SK-N-SH (cell line): ENCODE data around the gene RITA1. TPM values are rescaled to one million over a fixed set of nuclear protein-coding genes. Genes with fewer than 3 reads are reported as not detected.

ENCODE experiments used
- CTCF ChIA-PET: fragments of 300-600, 350-600 bp; formaldehyde crosslinking; extraction: SDS; loops from one replicate; lab custom pipeline; 2021; lab: Yijun Ruan, JAX
- POLR2A ChIA-PET: fragments of 350-600 bp; sonication (Branson Sonifier 250); formaldehyde crosslinking; extraction: SDS; loops from one replicate; lab custom pipeline; 2020; ENCODE audit warnings: antibody characterized with exemption, inconsistent platforms; lab: Yijun Ruan, JAX
- DNase-seq: peaks from one replicate; pipeline ENCODE4 v3.0.0; 2012
- H2AFZ ChIP-seq: fragments of 200-600 bp; sonication (generic); 2 replicates; pipeline ENCODE4 v1.8.1; 2016; ENCODE audit warnings: antibody characterized with exemption, mild to moderate bottlenecking, low read depth
- H3F3A ChIP-seq: fragments of 200-600 bp; sonication (generic); replicated peaks from 2 replicates; pipeline ENCODE3; 2016; ENCODE audit warnings: antibody characterized with exemption, mild to moderate bottlenecking; ENCODE audit not compliant: insufficient read depth
- H3K27ac ChIP-seq, 2 experiments: fragments of 200-500 bp in 1 of 2; fragments of 200-600 bp in 1 of 2; sonication (Bioruptor generic) in 1 of 2; sonication (generic), shearing (Covaris generic) in 1 of 2; 2 replicates each; pipeline versions ENCODE4 v1.5.1 to v1.6.1; 2014 to 2016; ENCODE audit warnings: low read depth in 2 of 2, inconsistent platforms in 1 of 2, low read length in 1 of 2, mild to moderate bottlenecking in 1 of 2, mixed read lengths in 1 of 2
- H3K27me3 ChIP-seq: fragments of 200-600 bp; sonication (generic), shearing (Covaris generic); 2 replicates; pipeline ENCODE4 v1.6.1; 2016; ENCODE audit warnings: mixed run types; ENCODE audit not compliant: insufficient read depth
- H3K36me3 ChIP-seq, 2 experiments: fragments of 200-500 bp in 1 of 2; fragments of 200-600 bp in 1 of 2; sonication (Bioruptor generic) in 1 of 2; sonication (generic) in 1 of 2; replicated peaks in 1 of 2; 2 replicates each; pipeline versions ENCODE3 to v1.5.1; 2014 to 2016; ENCODE audit warnings: low read length in 1 of 2, mild to moderate bottlenecking in 1 of 2; ENCODE audit not compliant: insufficient read depth in 2 of 2, control insufficient read depth in 1 of 2
- H3K4me1 ChIP-seq, 2 experiments: fragments of 200-500 bp in 1 of 2; fragments of 200-600 bp in 1 of 2; sonication (Bioruptor generic) in 1 of 2; sonication (generic), shearing (Covaris generic) in 1 of 2; 2 replicates each; pipeline versions ENCODE4 v1.5.1 to v1.6.1; 2014 to 2016; ENCODE audit warnings: low read depth in 1 of 2, low read length in 1 of 2, mixed run types in 1 of 2; ENCODE audit not compliant: insufficient read depth in 2 of 2, control insufficient read depth in 1 of 2
- H3K4me2 ChIP-seq: fragments of 200-600 bp; sonication (generic), shearing (Covaris generic); 2 replicates; pipeline ENCODE4 v1.6.1; 2017; ENCODE audit warnings: mixed run types
- H3K4me3 ChIP-seq, 2 experiments: fragments of 200-500 bp in 1 of 2; fragments of 200-600 bp in 1 of 2; sonication (Bioruptor generic) in 1 of 2; sonication (generic), shearing (Covaris generic) in 1 of 2; 2 replicates each; pipeline versions ENCODE4 v1.5.1 to v1.8.1; 2014 to 2016; ENCODE audit warnings: low read depth in 2 of 2, inconsistent platforms in 1 of 2, low read length in 1 of 2, mild to moderate bottlenecking in 1 of 2, mixed read lengths in 1 of 2, moderate library complexity in 1 of 2
- H3K79me2 ChIP-seq: fragments of 200-600 bp; sonication (generic); 2 replicates; pipeline ENCODE4 v1.8.1; 2017; ENCODE audit warnings: mild to moderate bottlenecking; ENCODE audit not compliant: insufficient read depth
- H3K9ac ChIP-seq: fragments of 200-600 bp; sonication (generic); 2 replicates; pipeline ENCODE4 v1.6.1; 2017; ENCODE audit warnings: mixed run types
- H3K9me2 ChIP-seq: fragments of 200-600 bp; sonication (generic); 2 replicates; pipeline ENCODE4 v1.6.1; 2017; ENCODE audit warnings: mixed run types
- H3K9me3 ChIP-seq: fragments of 200-600 bp; sonication (generic); 2 replicates; pipeline ENCODE4 v1.6.1; 2017; ENCODE audit warnings: mixed run types, mild to moderate bottlenecking, moderate library complexity
- H4K20me1 ChIP-seq: fragments of 200-600 bp; sonication (generic); 2 replicates; pipeline ENCODE4 v1.6.1; 2017; ENCODE audit warnings: mild to moderate bottlenecking, mixed run types; ENCODE audit not compliant: insufficient read depth
- ELF1 ChIP-seq: IDR thresholded peaks from 2 replicates; pipeline ENCODE4 v1.4.0; 2012
- EZH2phosphoT487 ChIP-seq: fragments of 200-600 bp; sonication (generic); IDR thresholded peaks from 2 replicates; pipeline ENCODE4 v1.6.1; 2017; ENCODE audit warnings: low read depth, mixed run types, mild to moderate bottlenecking, antibody characterized with exemption, moderate library complexity, borderline replicate concordance
- FOSL2 ChIP-seq: IDR thresholded peaks from 2 replicates; pipeline ENCODE4 v1.4.0; 2012; ENCODE audit warnings: low read depth, mild to moderate bottlenecking, moderate library complexity, borderline replicate concordance
- GABPA ChIP-seq: IDR thresholded peaks from 2 replicates; pipeline ENCODE4 v1.4.0; 2012; ENCODE audit warnings: low read depth, mild to moderate bottlenecking
- JUND ChIP-seq: IDR thresholded peaks from 2 replicates; pipeline ENCODE4 v1.4.0; 2012
- MEF2A ChIP-seq: IDR thresholded peaks from 2 replicates; pipeline ENCODE4 v1.4.0; 2012; ENCODE audit warnings: low read depth, borderline replicate concordance
- MXI1 ChIP-seq: IDR thresholded peaks from 2 replicates; pipeline ENCODE4 v1.6.1; 2012; ENCODE audit warnings: mild to moderate bottlenecking, low read depth, low read length, improper control_type of control experiment
- NRF1 ChIP-seq: IDR thresholded peaks from 2 replicates; pipeline ENCODE4 v1.6.1; 2012; ENCODE audit warnings: low read depth, mild to moderate bottlenecking, low read length
- POLR2AphosphoS5 ChIP-seq: IDR thresholded peaks from 2 replicates; pipeline ENCODE4 v1.6.1; 2012; ENCODE audit warnings: low read depth, low read length
- RAD21 ChIP-seq: IDR thresholded peaks from 2 replicates; pipeline ENCODE4 v1.6.1; 2012; ENCODE audit warnings: mild to moderate bottlenecking, low read length
- RCOR1 ChIP-seq: fragments of 150-350 bp; IDR thresholded peaks from 2 replicates; pipeline ENCODE4 v1.6.1; 2017; ENCODE audit warnings: antibody characterized with exemption, low read length
- RFX5 ChIP-seq: IDR thresholded peaks from 2 replicates; pipeline ENCODE4 v1.6.1; 2012; ENCODE audit warnings: mild to moderate bottlenecking, improper control_type of control experiment, low read length
- RXRA ChIP-seq: IDR thresholded peaks from 2 replicates; pipeline ENCODE4 v1.4.0; 2012; ENCODE audit warnings: low read depth, mild to moderate bottlenecking, borderline replicate concordance
- SIN3A ChIP-seq: IDR thresholded peaks from 2 replicates; pipeline ENCODE4 v1.6.1; 2012; ENCODE audit warnings: low read depth, mild to moderate bottlenecking, low read length, moderate library complexity, borderline replicate concordance
- SMC3 ChIP-seq: IDR thresholded peaks from 2 replicates; pipeline ENCODE4 v1.6.1; 2012; ENCODE audit warnings: low read depth, low read length, improper control_type of control experiment
- TAF1 ChIP-seq: IDR thresholded peaks from 2 replicates; pipeline ENCODE4 v1.6.1; 2012; ENCODE audit warnings: low read depth, mild to moderate bottlenecking, low read length, moderate library complexity, borderline replicate concordance
- TCF12 ChIP-seq: IDR thresholded peaks from 2 replicates; pipeline ENCODE4 v1.4.0; 2012
- TEAD4 ChIP-seq: IDR thresholded peaks from 2 replicates; pipeline ENCODE4 v1.4.0; 2012; ENCODE audit warnings: mild to moderate bottlenecking, borderline replicate concordance; ENCODE audit not compliant: insufficient read depth
- WGBS: methylation state at CpG from one replicate; pipeline ENCODE4 v1.1.6; 2017; ENCODE audit warnings: low lambda C conversion rate; 5-methylcytosine and 5-hydroxymethylcytosine counted together
- polyA plus RNA-seq, 3 experiments: library from polyadenylated mRNA; depleted of rRNA; stranded (reverse); fragments of >200 nt; gene quantifications; 2 replicates each; pipeline ENCODE4 v1.2.3, GENCODE V29; 2012
- TF ChIP-seq, protein P1 (sequence below): fragments of 200-600 bp; sonication (generic); IDR thresholded peaks from 2 replicates; pipeline ENCODE4 v1.6.1; 2017; ENCODE audit warnings: antibody characterized with exemption, mild to moderate bottlenecking, moderate library complexity
- TF ChIP-seq, protein P2 (sequence below): IDR thresholded peaks from 2 replicates; pipeline ENCODE4; 2012
- TF ChIP-seq, protein P3 (sequence below): IDR thresholded peaks from 2 replicates; pipeline ENCODE4 v1.4.0; 2012; ENCODE audit warnings: low read depth, borderline replicate concordance
- TF ChIP-seq, protein P4 (sequence below): fragments of 150-350 bp; IDR thresholded peaks from 2 replicates; pipeline ENCODE4 v1.6.1; 2017; ENCODE audit warnings: antibody characterized with exemption, low read length, low read depth, borderline replicate concordance
- TF ChIP-seq, protein P5 (sequence below): IDR thresholded peaks from 2 replicates; pipeline ENCODE4 v1.4.0; 2012; ENCODE audit warnings: low read depth
- TF ChIP-seq, protein P6 (sequence below): IDR thresholded peaks from 2 replicates; pipeline ENCODE4 v1.6.1; 2012; ENCODE audit warnings: mild to moderate bottlenecking, low read depth, low read length, moderate library complexity

The RITA1 gene
- polyA plus RNA-seq, 1 of the 3 experiments (the other 2 are of a cell fraction): 21.1 TPM

DNA sequence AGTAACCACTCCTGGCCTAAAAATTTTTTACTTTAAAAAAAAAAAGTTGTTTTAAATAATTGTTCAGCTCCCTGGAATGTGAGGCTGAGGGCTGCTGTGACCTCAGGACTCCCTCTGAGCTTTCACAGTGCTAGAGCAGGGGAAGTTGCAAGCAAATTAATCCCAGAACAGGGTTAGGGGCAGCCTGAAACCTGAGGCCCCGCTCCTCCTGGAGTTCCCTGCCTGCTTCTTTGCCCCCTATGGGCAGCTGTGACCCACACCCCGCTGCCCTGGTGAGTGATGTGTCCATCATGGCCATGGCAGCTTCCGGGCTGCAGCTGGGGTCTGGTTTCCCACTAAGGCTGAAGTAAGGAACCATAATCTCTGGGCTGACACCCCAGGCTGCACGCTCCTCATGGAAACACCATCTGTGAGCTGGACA is 9.5 kb downstream of the RITA1 start:
- WGBS: 50% methylated on average over 4 of the region's 4 CpGs
- POLR2A ChIA-PET: interaction anchor here (0.7 kb wide), 1 partner anchor 65 kb away, joined by 6 read pairs; no protein-coding TSS in a partner anchor
- H3K4me2 ChIP-seq: peak overlapping the region; percentile 71
- TF ChIP-seq RAD21 (no peak), TEAD4 (0 out of 2 replicates have a peak, but pooled peaks have one; percentile 11), TCF12 (peak; percentile 71), SIN3A (no peak), JUND (no peak), RXRA (peak; percentile 48; the same call in 1 of the 2 replicates), ELF1 (no peak), NRF1 (no peak), TAF1 (no peak), RCOR1 (no peak), EZH2phosphoT487 (no peak), MEF2A (no peak), POLR2AphosphoS5 (no peak), FOSL2 (peak; percentile 33; the same call in 1 of the 2 replicates), MXI1 (no peak), SMC3 (no peak), GABPA (no peak), RFX5 (no peak)
- TF ChIP-seq, protein P1, sequence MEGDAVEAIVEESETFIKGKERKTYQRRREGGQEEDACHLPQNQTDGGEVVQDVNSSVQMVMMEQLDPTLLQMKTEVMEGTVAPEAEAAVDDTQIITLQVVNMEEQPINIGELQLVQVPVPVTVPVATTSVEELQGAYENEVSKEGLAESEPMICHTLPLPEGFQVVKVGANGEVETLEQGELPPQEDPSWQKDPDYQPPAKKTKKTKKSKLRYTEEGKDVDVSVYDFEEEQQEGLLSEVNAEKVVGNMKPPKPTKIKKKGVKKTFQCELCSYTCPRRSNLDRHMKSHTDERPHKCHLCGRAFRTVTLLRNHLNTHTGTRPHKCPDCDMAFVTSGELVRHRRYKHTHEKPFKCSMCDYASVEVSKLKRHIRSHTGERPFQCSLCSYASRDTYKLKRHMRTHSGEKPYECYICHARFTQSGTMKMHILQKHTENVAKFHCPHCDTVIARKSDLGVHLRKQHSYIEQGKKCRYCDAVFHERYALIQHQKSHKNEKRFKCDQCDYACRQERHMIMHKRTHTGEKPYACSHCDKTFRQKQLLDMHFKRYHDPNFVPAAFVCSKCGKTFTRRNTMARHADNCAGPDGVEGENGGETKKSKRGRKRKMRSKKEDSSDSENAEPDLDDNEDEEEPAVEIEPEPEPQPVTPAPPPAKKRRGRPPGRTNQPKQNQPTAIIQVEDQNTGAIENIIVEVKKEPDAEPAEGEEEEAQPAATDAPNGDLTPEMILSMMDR: 0 out of 2 replicates have a peak, but pooled peaks have one; percentile 13
- TF ChIP-seq, protein P2, sequence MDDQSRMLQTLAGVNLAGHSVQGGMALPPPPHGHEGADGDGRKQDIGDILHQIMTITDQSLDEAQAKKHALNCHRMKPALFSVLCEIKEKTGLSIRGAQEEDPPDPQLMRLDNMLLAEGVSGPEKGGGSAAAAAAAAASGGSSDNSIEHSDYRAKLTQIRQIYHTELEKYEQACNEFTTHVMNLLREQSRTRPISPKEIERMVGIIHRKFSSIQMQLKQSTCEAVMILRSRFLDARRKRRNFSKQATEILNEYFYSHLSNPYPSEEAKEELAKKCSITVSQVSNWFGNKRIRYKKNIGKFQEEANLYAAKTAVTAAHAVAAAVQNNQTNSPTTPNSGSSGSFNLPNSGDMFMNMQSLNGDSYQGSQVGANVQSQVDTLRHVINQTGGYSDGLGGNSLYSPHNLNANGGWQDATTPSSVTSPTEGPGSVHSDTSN: peak; percentile 62
- TF ChIP-seq, protein P3, sequence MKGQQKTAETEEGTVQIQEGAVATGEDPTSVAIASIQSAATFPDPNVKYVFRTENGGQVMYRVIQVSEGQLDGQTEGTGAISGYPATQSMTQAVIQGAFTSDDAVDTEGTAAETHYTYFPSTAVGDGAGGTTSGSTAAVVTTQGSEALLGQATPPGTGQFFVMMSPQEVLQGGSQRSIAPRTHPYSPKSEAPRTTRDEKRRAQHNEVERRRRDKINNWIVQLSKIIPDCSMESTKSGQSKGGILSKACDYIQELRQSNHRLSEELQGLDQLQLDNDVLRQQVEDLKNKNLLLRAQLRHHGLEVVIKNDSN: no peak
- TF ChIP-seq, protein P4, sequence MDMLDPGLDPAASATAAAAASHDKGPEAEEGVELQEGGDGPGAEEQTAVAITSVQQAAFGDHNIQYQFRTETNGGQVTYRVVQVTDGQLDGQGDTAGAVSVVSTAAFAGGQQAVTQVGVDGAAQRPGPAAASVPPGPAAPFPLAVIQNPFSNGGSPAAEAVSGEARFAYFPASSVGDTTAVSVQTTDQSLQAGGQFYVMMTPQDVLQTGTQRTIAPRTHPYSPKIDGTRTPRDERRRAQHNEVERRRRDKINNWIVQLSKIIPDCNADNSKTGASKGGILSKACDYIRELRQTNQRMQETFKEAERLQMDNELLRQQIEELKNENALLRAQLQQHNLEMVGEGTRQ: no peak
- TF ChIP-seq, protein P5, sequence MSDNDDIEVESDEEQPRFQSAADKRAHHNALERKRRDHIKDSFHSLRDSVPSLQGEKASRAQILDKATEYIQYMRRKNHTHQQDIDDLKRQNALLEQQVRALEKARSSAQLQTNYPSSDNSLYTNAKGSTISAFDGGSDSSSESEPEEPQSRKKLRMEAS: no peak
- TF ChIP-seq, protein P6, sequence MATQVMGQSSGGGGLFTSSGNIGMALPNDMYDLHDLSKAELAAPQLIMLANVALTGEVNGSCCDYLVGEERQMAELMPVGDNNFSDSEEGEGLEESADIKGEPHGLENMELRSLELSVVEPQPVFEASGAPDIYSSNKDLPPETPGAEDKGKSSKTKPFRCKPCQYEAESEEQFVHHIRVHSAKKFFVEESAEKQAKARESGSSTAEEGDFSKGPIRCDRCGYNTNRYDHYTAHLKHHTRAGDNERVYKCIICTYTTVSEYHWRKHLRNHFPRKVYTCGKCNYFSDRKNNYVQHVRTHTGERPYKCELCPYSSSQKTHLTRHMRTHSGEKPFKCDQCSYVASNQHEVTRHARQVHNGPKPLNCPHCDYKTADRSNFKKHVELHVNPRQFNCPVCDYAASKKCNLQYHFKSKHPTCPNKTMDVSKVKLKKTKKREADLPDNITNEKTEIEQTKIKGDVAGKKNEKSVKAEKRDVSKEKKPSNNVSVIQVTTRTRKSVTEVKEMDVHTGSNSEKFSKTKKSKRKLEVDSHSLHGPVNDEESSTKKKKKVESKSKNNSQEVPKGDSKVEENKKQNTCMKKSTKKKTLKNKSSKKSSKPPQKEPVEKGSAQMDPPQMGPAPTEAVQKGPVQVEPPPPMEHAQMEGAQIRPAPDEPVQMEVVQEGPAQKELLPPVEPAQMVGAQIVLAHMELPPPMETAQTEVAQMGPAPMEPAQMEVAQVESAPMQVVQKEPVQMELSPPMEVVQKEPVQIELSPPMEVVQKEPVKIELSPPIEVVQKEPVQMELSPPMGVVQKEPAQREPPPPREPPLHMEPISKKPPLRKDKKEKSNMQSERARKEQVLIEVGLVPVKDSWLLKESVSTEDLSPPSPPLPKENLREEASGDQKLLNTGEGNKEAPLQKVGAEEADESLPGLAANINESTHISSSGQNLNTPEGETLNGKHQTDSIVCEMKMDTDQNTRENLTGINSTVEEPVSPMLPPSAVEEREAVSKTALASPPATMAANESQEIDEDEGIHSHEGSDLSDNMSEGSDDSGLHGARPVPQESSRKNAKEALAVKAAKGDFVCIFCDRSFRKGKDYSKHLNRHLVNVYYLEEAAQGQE: no peak

More for the DNA sequence above, 9.5 kb downstream of the RITA1 start:
- H3F3A ChIP-seq: peaks cover 32% of the 10 kb centered on the region
- no peaks in the 10 kb centered on the region for H4K20me1 ChIP-seq
- peak overlapping the region; percentile 42; the same call in 1 of the 2 replicates for H3K9ac ChIP-seq
- peaks cover 9 to 28% of the 10 kb centered on the region in 2 experiments; a peak in 3 of 4 replicates for H3K4me1 ChIP-seq
- peaks cover 8 to 9% of the 10 kb centered on the region in 2 experiments for H3K36me3 ChIP-seq
- peak overlapping the region; percentile 48 to 93 for H3K27ac ChIP-seq
- H3K79me2 ChIP-seq: peaks cover 3% of the 10 kb centered on the region; the same call in 1 of the 2 replicates
- H3K9me3 ChIP-seq: no peaks in the 10 kb centered on the region
- H2AFZ ChIP-seq: 0 out of 2 replicates have a peak overlapping the region, but pooled peaks have one; percentile 24
- no peaks in the 10 kb centered on the region for H3K27me3 ChIP-seq
- peak; percentile 46 for DNase-seq
- no peaks in the 10 kb centered on the region for H3K9me2 ChIP-seq
- CTCF ChIA-PET: interaction anchor here (0.6 to 4.5 kb wide), 6 partner anchors 8 to 278 kb away, joined by 3 to 42 read pairs (median 4); partner anchors contain the start of genes PLBD2, RITA1 and SDSL
- H3K4me3 ChIP-seq: no peak overlapping the region
